Measurements from ENCODE around the gene GNB1L.

Gene GNB1L

DNA sequence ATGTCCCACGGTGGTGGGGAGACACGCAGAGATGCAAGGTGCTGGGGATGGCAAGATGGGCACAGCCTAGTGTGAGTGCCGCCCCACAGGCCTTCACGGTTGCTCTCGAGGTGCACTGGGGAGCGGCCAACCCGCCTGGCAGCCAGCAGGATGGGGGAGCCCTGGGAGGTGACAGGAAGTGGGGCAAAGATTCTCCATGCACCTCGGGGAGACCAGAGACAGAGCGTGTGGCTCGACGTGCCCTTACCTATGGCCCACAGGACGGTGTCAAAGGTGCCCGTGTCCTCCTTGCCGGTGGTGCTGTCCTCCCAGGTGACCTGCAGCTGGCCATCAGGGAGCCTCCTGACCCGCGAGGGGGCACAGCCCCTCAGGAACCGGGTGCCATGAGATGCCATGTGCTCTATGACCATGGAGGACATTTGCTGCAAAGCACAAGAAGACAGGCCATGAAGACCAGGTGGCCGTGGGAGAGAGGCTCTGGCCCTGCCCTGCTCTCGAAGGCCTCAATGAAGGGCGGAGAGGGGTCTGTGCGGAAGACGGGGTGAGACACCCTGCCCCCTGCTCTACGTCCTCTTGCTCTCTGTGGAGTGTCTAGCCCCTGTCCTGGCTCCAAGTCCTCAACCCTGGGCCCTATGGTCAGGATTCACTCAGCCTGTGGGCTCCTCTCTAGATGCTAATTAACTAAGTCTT is 40.6 kb upstream of the GNB1L start:
- TF ChIP-seq ZFP3 (CRISPR knock-in tag; IDR thresholded peaks at IDR 0.05) (no peak), GLIS3 (CRISPR knock-in tag; IDR thresholded peaks at IDR 0.05) (no peak), ESRRG (CRISPR knock-in tag; IDR thresholded peaks at IDR 0.05) (no peak), ZNF8 (CRISPR knock-in tag; IDR thresholded peaks at IDR 0.05) (no peak), ARNTL (CRISPR knock-in tag; IDR thresholded peaks at IDR 0.05; ENCODE audit: borderline replicate concordance, low read depth) (no peak), ZC3H10 (CRISPR knock-in tag; IDR thresholded peaks at IDR 0.05) (no peak), ZFP30 (CRISPR knock-in tag; IDR thresholded peaks at IDR 0.05) (no peak), RARB (CRISPR knock-in tag; IDR thresholded peaks at IDR 0.05) (no peak), PPARA (CRISPR knock-in tag; IDR thresholded peaks at IDR 0.05; ENCODE audit: borderline replicate concordance) (no peak), SNAI2 (CRISPR knock-in tag; IDR thresholded peaks at IDR 0.05) (no peak), ISL1 (CRISPR knock-in tag; IDR thresholded peaks at IDR 0.05) (no peak)
- TF ChIP-seq, protein P1, sequence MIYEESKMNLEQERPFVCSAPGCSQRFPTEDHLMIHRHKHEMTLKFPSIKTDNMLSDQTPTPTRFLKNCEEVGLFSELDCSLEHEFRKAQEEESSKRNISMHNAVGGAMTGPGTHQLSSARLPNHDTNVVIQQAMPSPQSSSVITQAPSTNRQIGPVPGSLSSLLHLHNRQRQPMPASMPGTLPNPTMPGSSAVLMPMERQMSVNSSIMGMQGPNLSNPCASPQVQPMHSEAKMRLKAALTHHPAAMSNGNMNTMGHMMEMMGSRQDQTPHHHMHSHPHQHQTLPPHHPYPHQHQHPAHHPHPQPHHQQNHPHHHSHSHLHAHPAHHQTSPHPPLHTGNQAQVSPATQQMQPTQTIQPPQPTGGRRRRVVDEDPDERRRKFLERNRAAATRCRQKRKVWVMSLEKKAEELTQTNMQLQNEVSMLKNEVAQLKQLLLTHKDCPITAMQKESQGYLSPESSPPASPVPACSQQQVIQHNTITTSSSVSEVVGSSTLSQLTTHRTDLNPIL (CRISPR knock-in tag; IDR thresholded peaks at IDR 0.05; ENCODE audit: low read depth), result no peak
- TF ChIP-seq, protein P2, sequence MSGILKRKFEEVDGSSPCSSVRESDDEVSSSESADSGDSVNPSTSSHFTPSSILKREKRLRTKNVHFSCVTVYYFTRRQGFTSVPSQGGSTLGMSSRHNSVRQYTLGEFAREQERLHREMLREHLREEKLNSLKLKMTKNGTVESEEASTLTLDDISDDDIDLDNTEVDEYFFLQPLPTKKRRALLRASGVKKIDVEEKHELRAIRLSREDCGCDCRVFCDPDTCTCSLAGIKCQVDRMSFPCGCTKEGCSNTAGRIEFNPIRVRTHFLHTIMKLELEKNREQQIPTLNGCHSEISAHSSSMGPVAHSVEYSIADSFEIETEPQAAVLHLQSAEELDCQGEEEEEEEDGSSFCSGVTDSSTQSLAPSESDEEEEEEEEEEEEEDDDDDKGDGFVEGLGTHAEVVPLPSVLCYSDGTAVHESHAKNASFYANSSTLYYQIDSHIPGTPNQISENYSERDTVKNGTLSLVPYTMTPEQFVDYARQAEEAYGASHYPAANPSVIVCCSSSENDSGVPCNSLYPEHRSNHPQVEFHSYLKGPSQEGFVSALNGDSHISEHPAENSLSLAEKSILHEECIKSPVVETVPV (CRISPR knock-in tag; IDR thresholded peaks at IDR 0.05), result no peak
- TF ChIP-seq, protein P3, sequence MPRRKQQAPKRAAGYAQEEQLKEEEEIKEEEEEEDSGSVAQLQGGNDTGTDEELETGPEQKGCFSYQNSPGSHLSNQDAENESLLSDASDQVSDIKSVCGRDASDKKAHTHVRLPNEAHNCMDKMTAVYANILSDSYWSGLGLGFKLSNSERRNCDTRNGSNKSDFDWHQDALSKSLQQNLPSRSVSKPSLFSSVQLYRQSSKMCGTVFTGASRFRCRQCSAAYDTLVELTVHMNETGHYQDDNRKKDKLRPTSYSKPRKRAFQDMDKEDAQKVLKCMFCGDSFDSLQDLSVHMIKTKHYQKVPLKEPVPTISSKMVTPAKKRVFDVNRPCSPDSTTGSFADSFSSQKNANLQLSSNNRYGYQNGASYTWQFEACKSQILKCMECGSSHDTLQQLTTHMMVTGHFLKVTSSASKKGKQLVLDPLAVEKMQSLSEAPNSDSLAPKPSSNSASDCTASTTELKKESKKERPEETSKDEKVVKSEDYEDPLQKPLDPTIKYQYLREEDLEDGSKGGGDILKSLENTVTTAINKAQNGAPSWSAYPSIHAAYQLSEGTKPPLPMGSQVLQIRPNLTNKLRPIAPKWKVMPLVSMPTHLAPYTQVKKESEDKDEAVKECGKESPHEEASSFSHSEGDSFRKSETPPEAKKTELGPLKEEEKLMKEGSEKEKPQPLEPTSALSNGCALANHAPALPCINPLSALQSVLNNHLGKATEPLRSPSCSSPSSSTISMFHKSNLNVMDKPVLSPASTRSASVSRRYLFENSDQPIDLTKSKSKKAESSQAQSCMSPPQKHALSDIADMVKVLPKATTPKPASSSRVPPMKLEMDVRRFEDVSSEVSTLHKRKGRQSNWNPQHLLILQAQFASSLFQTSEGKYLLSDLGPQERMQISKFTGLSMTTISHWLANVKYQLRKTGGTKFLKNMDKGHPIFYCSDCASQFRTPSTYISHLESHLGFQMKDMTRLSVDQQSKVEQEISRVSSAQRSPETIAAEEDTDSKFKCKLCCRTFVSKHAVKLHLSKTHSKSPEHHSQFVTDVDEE (CRISPR knock-in tag; IDR thresholded peaks at IDR 0.05), result no peak
- ATAC-seq, result no peak

DNA sequence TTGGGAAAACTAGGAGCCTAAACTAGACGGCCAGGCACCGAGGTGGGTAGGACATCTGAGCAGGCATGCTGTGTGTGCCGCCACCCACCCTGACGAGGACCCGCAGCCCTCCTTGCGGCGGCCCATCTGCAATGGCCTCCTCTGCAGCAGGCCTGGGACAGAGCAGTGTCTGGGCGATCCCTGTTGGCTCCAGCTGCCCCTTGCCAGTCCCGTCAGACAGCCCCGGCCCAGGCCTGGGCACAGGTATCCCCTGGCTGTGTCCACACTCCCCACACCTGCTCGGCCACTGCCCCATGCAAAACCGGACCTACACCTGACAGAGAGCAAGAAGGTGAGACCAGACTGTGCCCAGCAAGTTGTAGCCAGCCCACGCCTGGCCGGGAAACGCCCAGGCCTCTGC is 38.7 kb upstream of the GNB1L start:
- TF ChIP-seq ZFP3 (CRISPR knock-in tag; IDR thresholded peaks at IDR 0.05), result no peak
- TF ChIP-seq PPARA (CRISPR knock-in tag; IDR thresholded peaks at IDR 0.05; ENCODE audit: borderline replicate concordance), result no peak
- no peak for TF ChIP-seq ARNTL (CRISPR knock-in tag; IDR thresholded peaks at IDR 0.05; ENCODE audit: borderline replicate concordance, low read depth)
- no peak for TF ChIP-seq ZC3H10 (CRISPR knock-in tag; IDR thresholded peaks at IDR 0.05)
- TF ChIP-seq OSR1 (CRISPR knock-in tag; IDR thresholded peaks at IDR 0.05), result no peak
- TF ChIP-seq, protein P4, sequence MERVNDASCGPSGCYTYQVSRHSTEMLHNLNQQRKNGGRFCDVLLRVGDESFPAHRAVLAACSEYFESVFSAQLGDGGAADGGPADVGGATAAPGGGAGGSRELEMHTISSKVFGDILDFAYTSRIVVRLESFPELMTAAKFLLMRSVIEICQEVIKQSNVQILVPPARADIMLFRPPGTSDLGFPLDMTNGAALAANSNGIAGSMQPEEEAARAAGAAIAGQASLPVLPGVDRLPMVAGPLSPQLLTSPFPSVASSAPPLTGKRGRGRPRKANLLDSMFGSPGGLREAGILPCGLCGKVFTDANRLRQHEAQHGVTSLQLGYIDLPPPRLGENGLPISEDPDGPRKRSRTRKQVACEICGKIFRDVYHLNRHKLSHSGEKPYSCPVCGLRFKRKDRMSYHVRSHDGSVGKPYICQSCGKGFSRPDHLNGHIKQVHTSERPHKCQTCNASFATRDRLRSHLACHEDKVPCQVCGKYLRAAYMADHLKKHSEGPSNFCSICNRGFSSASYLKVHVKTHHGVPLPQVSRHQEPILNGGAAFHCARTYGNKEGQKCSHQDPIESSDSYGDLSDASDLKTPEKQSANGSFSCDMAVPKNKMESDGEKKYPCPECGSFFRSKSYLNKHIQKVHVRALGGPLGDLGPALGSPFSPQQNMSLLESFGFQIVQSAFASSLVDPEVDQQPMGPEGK (CRISPR knock-in tag; IDR thresholded peaks at IDR 0.05; ENCODE audit: borderline replicate concordance), result no peak
- ATAC-seq, result no peak

DNA sequence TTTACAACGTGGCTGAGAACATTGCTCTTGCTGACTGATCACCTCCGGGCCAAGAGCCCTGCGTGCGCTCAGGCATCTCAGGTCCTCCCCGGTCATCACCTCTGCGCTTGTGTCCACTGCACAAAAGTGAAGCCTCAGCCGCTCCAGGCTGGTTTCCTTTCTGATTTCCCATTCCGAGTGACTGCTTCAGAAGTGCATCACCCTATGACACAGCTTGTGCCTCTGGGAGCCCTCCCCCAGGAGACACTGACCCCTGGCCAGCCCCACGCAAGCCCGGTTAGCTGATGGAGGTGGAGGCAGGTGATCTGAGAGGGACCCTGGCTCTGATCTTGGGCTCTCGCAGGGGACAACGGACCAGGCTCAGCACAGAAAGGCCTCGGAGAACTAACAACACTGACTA is 38.3 kb upstream of the GNB1L start:
- no peak for ATAC-seq

More for the DNA sequence above, 38.3 kb upstream of the GNB1L start:
- TF ChIP-seq BACH2 (CRISPR knock-in tag; IDR thresholded peaks at IDR 0.05; ENCODE audit: borderline replicate concordance) (no peak), RARB (CRISPR knock-in tag; IDR thresholded peaks at IDR 0.05) (no peak), ZFP30 (CRISPR knock-in tag; IDR thresholded peaks at IDR 0.05) (no peak)
- TF ChIP-seq, protein P4 (CRISPR knock-in tag; IDR thresholded peaks at IDR 0.05; ENCODE audit: borderline replicate concordance), result no peak

Data from SK-N-SH treated with all-trans-retinoic acid at 6 μM for 48 hours (cell line).